Heart left ventricle (tissue), 16 donors: ENCODE measurements around the gene HNRNPA3. TPM values are rescaled to one million over a fixed set of nuclear protein-coding genes. Genes with fewer than 3 reads are reported as not detected.
"Not testable (repeated sequence)": the region's sequence is repeated elsewhere in the genome, so short reads cannot be mapped to it uniquely, and the experiment has no call there.

Experiments used
- ATAC-seq, 4 donors: fragments of 200-7000 bp; cut with Tn5 transposase; one replicate each; pipeline ENCODE4 v1.9.1; 2020 to 2022; ENCODE audit warnings: moderate library complexity in 4 of 4, mild to moderate bottlenecking in 3 of 4, moderate number of reproducible peaks in 1 of 4
- DNase-seq, 5 donors: peaks; one replicate each; pipeline ENCODE4 v3.0.0-alpha.2; 2020
- H3K27ac ChIP-seq, 12 donors: fragments of 200-600 bp; sonication (generic) in 4 of 12; one replicate each; pipeline versions ENCODE4 v1.5.0 to v1.8.0; 2016 to 2022; ENCODE audit warnings: mild to moderate bottlenecking in 2 of 12
- H3K27me3 ChIP-seq, 9 donors: fragments of 200-600 bp; sonication (generic) in 2 of 9; one replicate each; pipeline versions ENCODE4 v1.5.1 to v1.8.0; 2016 to 2022; ENCODE audit warnings: mild to moderate bottlenecking in 3 of 9
- H3K36me3 ChIP-seq, 9 donors: fragments of 200-600 bp; sonication (generic) in 2 of 9; one replicate each; pipeline versions ENCODE4 v1.5.0 to v1.8.0; 2018 to 2022; ENCODE audit warnings: mild to moderate bottlenecking in 2 of 9
- H3K4me1 ChIP-seq, 12 donors: fragments of 200-600 bp; sonication (generic) in 4 of 12; one replicate each; pipeline versions ENCODE4 v1.5.0 to v1.8.0; 2016 to 2022; ENCODE audit warnings: mild to moderate bottlenecking in 3 of 12
- H3K4me3 ChIP-seq, 12 donors: fragments of 200-600 bp; sonication (generic) in 4 of 12; one replicate each; pipeline versions ENCODE4 v1.5.0 to v1.8.0; 2017 to 2022; ENCODE audit warnings: mild to moderate bottlenecking in 9 of 12, moderate library complexity in 4 of 12
- H3K9me3 ChIP-seq, 12 donors: fragments of 200-600 bp; sonication (generic) in 4 of 12; one replicate each; pipeline versions ENCODE4 v1.5.0 to v1.8.0; 2016 to 2022; ENCODE audit warnings: mild to moderate bottlenecking in 1 of 12
- POLR2A ChIP-seq, 2 donors: fragments of 450-650 bp; IDR thresholded peaks; one replicate each; pipeline ENCODE4 v1.6.1; 2017; ENCODE audit warnings: antibody characterized with exemption in 2 of 2, mild to moderate bottlenecking in 2 of 2, moderate library complexity in 2 of 2
- WGBS, 4 donors: extraction: QIAGEN DNeasy Blood & Tissue Kit in 2 of 4; methylation state at CpG; one replicate each; pipeline versions ENCODE4 v1.1.5 to v1.1.7; 2013 to 2018; 5-methylcytosine and 5-hydroxymethylcytosine counted together
- intact Hi-C, 10 donors: fragments of 100-400 bp; cut with DNase I; formaldehyde crosslinking; loops; one replicate each; pipeline versions ENCODE4 v1.11.1 to v1.14.2; 2022
- polyA plus RNA-seq, 2 donors: library from polyadenylated mRNA; stranded (reverse); fragments of 200-250 nt; gene quantifications; one replicate each; pipeline ENCODE4 v1.2.3, GENCODE V29; 2013
- total RNA-seq, 9 donors: library from RNA; depleted of rRNA in 2 of 9; stranded (reverse); fragments of >200 nt in 2 of 9; fragmentation: NEBNext Ultra II Directional in 3 of 9; extraction: Animal tissue kit (Norgen Biotek cat#: 25700) in 3 of 9; gene quantifications; one replicate each; pipeline versions ENCODE4 v1.1.0 to v1.2.4, GENCODE V29; 2016 to 2023
- TF ChIP-seq, protein P1 (sequence below), 12 donors: fragments of 200-600 bp; sonication (generic) in 4 of 12; IDR thresholded peaks; one replicate each; pipeline versions ENCODE4 v1.5.0 to v1.8.0; 2018 to 2022; ENCODE audit warnings: antibody characterized with exemption in 12 of 12, mild to moderate bottlenecking in 5 of 12
- donor health status: ischemic (EF 13 %, LVEDD 7.1; RV severe dilation, severe dysfunction).
- donor health status: healthy with polysubstance abuse.
- donor health status: DM: no; HTN: yes; CAD: no.
- donor health status: DM: no; HTN: no; CAD: no.
- donor health status: ischemic (EF 25% LVEDD 6.9; RV normal size, moderate dysfunction).
- donor health status: ischemic (EF 25% LVEDD 5.7; RV mildly dilated, moderate dysfunction).
- donor health status: healthy.
- donor health status: DM: yes; HTN: yes; CAD: no.
- donor health status: ischemic (EF 35%, LVEDD 5.7; RV mildly dilated, moderate dysfunction).
- donor health status: nonischemic (EF 11% LVEDD 7.7; RV severe dilation, severe dysfunction).
- donor health status: DM: yes; HTN: yes; CAD: no.
- donor health status: PGD.
- donor health status: ischemic (EF 29% LVEDD 5.4; RV normal size, mild dysfunction).
- donor health status: nonischemic (EF 23%, LVEDD 6.1; RV moderate dilation, normal function).

HNRNPA3 gene
- total and polyA plus RNA-seq, 11 donors, result 12.7 to 134 (median 73.3) TPM

DNA sequence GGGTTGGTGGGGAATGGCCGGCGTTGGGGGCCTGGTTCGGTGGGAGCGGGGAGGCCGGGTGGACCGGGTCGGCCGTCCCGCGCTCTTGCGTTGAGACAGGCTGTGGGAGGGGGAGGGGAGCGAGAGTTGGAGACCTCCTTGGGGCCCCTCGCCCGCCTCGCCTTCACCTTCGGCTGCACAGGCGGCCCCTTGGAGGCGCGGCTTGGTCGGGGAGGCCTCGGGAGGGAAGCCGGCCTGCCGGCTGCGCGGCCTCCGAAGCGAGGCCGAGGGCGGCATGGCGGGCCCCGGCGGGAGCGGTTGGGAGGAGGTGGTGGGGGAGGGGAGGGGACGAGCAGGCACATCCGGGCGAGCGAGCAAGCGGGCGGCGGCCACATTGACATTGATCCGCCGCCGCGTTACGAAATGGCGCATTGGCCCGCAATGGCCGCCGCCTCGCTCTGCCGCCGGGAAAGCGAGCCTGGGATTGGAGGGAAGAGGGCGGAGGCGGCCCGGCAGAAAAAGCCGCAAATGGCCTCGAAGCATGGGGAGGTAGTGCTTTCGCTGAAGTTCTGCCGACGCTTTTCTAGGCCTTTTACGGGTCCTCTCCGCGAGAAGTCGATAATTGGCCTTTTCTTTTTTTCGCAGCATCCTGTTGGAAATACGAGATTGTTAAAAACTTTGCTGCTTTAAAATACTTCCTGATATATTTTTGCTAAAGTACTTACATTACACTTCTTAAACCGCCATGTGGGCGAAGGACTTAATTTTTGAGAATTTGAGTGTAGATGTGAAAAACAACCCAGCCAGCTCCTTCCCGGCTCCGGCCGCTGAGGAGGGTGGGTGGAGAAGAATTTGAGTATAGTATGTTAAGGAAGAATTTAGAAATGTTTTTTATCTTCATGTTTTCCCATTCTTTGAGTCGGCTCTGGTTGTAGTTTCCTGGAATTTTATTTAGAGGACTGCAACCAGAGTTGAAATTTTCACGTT, 580 bp downstream of the HNRNPA3 start:
- DNase-seq, result peak; percentile 95 to 97 (median 96)
- WGBS, 4 donors, result 0 to 1% (median 0%) methylated on average over 42 to 74 of the region's 74 CpGs
- Histone ChIP-seq H3K27ac (peak overlapping the region; percentile 95 to 100 (median 99)), H3K4me1 (peaks cover 10 to 58% (median 51%) of the 10 kb centered on the region in 12 donors), H3K4me3 (peak overlapping the region; percentile 60 to 96 (median 82)), H3K36me3 (peaks cover 3 to 43% (median 31%) of the 10 kb centered on the region in 9 donors), H3K9me3 (no peaks in the 10 kb centered on the region), H3K27me3 (no peaks in the 10 kb centered on the region)
- TF ChIP-seq POLR2A (IDR thresholded peaks at IDR 0.05), result no peak
- TF ChIP-seq, protein P1, sequence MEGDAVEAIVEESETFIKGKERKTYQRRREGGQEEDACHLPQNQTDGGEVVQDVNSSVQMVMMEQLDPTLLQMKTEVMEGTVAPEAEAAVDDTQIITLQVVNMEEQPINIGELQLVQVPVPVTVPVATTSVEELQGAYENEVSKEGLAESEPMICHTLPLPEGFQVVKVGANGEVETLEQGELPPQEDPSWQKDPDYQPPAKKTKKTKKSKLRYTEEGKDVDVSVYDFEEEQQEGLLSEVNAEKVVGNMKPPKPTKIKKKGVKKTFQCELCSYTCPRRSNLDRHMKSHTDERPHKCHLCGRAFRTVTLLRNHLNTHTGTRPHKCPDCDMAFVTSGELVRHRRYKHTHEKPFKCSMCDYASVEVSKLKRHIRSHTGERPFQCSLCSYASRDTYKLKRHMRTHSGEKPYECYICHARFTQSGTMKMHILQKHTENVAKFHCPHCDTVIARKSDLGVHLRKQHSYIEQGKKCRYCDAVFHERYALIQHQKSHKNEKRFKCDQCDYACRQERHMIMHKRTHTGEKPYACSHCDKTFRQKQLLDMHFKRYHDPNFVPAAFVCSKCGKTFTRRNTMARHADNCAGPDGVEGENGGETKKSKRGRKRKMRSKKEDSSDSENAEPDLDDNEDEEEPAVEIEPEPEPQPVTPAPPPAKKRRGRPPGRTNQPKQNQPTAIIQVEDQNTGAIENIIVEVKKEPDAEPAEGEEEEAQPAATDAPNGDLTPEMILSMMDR (IDR thresholded peaks at IDR 0.05), result no peak
- peak; percentile 63 to 88 (median 82) for ATAC-seq
- intact Hi-C loops, result loop anchor here (1.0 to 5.0 kb wide), 11 partner anchors 30 to 114 kb away; partner anchors contain the start of gene NFE2L2 (in 5 of the 10)

DNA sequence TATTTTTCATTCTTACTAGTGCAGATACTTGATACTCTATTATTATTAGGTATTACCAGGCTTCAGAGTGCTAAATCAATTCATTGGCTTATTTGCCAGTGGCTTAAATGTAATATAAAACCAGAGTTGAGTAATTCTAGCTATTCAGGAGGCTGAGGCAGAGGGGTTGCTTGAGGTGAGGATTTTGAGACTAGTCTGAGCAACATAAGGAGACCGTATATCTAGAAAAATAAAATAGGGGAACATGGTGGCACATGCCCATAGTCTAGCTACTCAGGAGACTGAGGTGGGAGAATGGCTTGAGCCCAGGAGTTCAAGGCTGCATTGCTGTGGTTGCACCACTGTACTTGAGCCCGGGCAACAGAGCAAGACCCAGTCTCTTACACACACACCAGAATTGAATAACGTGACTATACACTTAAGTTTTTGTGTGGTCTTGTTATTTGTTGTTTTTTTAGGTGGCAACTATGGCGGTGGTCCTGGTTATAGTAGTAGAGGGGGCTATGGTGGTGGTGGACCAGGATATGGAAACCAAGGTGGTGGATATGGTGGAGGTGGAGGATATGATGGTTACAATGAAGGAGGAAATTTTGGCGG, 4.8 kb downstream of the HNRNPA3 start:
- Histone ChIP-seq H3K27me3 (no peaks in the 10 kb centered on the region), H3K27ac (no peak overlapping the region), H3K4me1 (peaks cover 10 to 69% (median 51%) of the 10 kb centered on the region in 12 donors), H3K9me3 (no peaks in the 10 kb centered on the region), H3K4me3 (no peak overlapping the region), H3K36me3 (peaks cover 3 to 83% (median 72%) of the 10 kb centered on the region in 9 donors)
- ATAC-seq, result no peak
- WGBS, 4 donors, result 75 to 89% (median 85%) methylated on average over 5 of the region's 5 CpGs
- no peak for TF ChIP-seq POLR2A (IDR thresholded peaks at IDR 0.05)
- TF ChIP-seq, protein P1 (IDR thresholded peaks at IDR 0.05), result no peak
- intact Hi-C loops, result loop anchor here in 2 of 10 donors (2.0 kb wide), 2 partner anchors 13 to 15 kb away; no protein-coding TSS in a partner anchor
- DNase-seq, result no peak

DNA sequence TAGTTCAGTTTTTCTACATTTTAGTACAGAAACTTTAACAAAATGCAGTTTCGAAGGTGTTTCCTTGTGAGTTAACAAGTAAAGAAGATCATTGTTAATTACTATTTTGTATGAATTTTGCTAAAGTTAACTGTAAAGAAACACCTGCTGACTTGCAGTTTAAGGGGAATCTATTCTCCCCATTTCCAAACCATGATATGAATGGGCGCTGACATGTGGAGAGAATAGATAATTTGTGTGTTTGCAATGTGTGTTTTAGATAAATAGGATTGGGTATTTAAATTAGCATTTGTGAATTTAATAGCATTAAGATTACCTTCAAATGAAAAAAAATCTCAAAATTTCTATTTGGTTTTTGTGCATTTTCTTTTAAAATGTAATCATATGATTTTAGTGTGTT, 7.2 kb downstream of the HNRNPA3 start:
- ATAC-seq, DNase-seq, H3K4me3 ChIP-seq, H3K27ac ChIP-seq, H3K27me3 ChIP-seq, H3K9me3 ChIP-seq, intact Hi-C loops: not testable (repeated sequence)
- WGBS, 4 donors, result 95 to 98% (median 97%) methylated on average over 2 of the region's 2 CpGs
- H3K36me3 ChIP-seq, result peaks cover 3 to 100% (median 94%) of the 10 kb centered on the region in 9 donors
- H3K4me1 ChIP-seq, result peaks cover 3 to 59% (median 40%) of the 10 kb centered on the region in 12 donors

DNA sequence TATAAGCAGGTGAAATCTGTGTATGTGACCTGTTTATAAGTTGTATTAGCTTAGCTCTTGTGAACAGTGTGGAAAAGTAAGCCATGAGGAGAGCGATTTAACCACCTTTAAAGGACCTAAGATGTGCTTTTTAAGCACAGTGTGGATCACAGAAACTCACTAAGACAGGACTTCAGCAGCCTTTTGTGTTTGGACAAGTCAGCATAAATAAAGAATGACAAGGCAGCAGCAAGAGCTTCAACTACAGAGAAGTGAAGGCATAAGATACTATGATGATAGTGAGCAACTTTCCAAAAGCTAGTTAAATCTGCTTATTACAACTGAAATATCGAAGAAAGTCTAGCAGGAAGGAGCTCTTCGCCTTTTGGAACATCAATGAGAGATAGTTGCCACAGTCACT, 8.9 kb downstream of the HNRNPA3 start:
- H3K4me1 ChIP-seq, result peaks cover 0 to 42% (median 26%) of the 10 kb centered on the region in 12 donors
- ATAC-seq (no peak), DNase-seq (no peak)
- H3K27me3 ChIP-seq, result no peaks in the 10 kb centered on the region
- WGBS, 4 donors, result 92 to 95% (median 94%) methylated on average over 3 of the region's 3 CpGs
- H3K36me3 ChIP-seq, result peaks cover under 1 to 98% (median 85%) of the 10 kb centered on the region in 9 donors
- no peak for TF ChIP-seq POLR2A (IDR thresholded peaks at IDR 0.05)
- TF ChIP-seq, protein P1 (IDR thresholded peaks at IDR 0.05), result no peak
- no peak overlapping the region for H3K27ac ChIP-seq
- no peaks in the 10 kb centered on the region for H3K9me3 ChIP-seq
- intact Hi-C loops, result no loop called here
- H3K4me3 ChIP-seq, result no peak overlapping the region
